HG02973 (cell line): ENCODE results near the gene FYB1.
"Not testable (repeated sequence)": the region's sequence is repeated elsewhere in the genome, so short reads cannot be mapped to it uniquely, and the experiment has no call there.

ENCODE experiments used
- ATAC-seq: cut with Tn5 transposase; IDR thresholded peaks from one replicate; pipeline ENCODE4 v1.9.1; 2021; ENCODE audit warnings: moderate library complexity; ENCODE audit not compliant: unreplicated experiment

The FYB1 gene, protein sequence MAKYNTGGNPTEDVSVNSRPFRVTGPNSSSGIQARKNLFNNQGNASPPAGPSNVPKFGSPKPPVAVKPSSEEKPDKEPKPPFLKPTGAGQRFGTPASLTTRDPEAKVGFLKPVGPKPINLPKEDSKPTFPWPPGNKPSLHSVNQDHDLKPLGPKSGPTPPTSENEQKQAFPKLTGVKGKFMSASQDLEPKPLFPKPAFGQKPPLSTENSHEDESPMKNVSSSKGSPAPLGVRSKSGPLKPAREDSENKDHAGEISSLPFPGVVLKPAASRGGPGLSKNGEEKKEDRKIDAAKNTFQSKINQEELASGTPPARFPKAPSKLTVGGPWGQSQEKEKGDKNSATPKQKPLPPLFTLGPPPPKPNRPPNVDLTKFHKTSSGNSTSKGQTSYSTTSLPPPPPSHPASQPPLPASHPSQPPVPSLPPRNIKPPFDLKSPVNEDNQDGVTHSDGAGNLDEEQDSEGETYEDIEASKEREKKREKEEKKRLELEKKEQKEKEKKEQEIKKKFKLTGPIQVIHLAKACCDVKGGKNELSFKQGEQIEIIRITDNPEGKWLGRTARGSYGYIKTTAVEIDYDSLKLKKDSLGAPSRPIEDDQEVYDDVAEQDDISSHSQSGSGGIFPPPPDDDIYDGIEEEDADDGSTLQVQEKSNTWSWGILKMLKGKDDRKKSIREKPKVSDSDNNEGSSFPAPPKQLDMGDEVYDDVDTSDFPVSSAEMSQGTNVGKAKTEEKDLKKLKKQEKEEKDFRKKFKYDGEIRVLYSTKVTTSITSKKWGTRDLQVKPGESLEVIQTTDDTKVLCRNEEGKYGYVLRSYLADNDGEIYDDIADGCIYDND

DNA sequence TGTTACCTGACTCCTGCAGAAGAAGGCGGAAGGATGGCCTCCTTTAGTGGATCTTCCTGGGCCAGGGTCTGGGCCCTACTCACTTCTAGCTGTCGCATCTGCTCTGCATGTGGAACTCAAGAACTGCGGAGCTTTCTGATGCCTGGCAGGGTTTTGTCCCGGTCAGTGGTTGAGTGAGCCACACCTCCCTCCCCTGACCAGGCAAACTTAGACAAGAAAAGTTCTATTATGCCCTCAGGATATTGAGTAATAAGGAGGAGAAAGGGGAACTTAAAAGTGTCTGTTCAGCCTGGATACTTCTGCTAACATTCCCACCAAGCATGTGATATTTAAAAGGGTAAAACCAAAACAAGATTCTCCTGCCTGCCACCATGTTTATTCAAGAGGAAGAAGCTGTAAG lies at the start of gene FYB1:
Gene FYB1 (minus strand): TSS at position 127 of the 400 bp plus-strand sequence. CDS start 16,603 bp downstream, outside the sequence.
- no peak for ATAC-seq

- ATAC-seq = no peak
Measured at GRCh38 chr5:39267186-39267585, 47.8 kb upstream of the FYB1 start.

- ATAC-seq = no peak
Measured at GRCh38 chr5:39266442-39266841, 47.1 kb upstream of the FYB1 start.

GRCh38 chr5:39264528-39264927 lies 45.2 kb upstream of the FYB1 start:
- ATAC-seq = no peak

GRCh38 chr5:39262981-39263380 lies 43.6 kb upstream of the FYB1 start:
- ATAC-seq = no peak

- no peak for ATAC-seq
Measured at GRCh38 chr5:39260095-39260494, 40.7 kb upstream of the FYB1 start.

GRCh38 chr5:39257554-39257953 lies 38.2 kb upstream of the FYB1 start:
- no peak for ATAC-seq

GRCh38 chr5:39256477-39257235 lies 37.3 kb upstream of the FYB1 start:
- ATAC-seq = no peak

- ATAC-seq = no peak
Measured at GRCh38 chr5:39255406-39255805, 36.0 kb upstream of the FYB1 start.

DNA sequence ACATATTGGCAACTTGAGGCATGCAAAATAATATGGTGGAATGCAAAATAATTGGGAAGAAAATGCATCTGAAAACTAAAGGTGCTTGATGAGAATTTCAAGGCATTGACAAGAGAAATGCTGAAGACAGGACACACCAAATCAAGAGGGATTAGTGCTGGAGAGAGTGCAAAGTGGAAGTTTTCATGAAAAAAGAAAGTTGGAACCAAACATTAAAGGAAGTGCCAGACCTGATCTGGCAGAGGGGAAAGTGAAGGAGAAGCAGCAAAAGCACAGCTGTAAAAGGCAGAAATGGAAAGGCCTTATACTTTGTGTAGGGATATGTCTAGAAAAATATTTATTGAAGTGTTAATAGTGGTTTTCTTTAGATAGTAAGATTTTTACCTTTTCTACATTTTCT lies 35.3 kb upstream of the FYB1 start:
- no peak for ATAC-seq

GRCh38 chr5:39253196-39253595 lies 33.8 kb upstream of the FYB1 start:
- no peak for ATAC-seq

- ATAC-seq = no peak
Measured at GRCh38 chr5:39249564-39250274, 30.4 kb upstream of the FYB1 start.

GRCh38 chr5:39249069-39249468 lies 29.7 kb upstream of the FYB1 start:
- ATAC-seq = no peak

- ATAC-seq = no peak
Measured at GRCh38 chr5:39240750-39241149, 21.4 kb upstream of the FYB1 start.

GRCh38 chr5:39238366-39239105 lies 19.2 kb upstream of the FYB1 start:
- ATAC-seq = no peak

GRCh38 chr5:39236718-39237117 lies 17.4 kb upstream of the FYB1 start:
- ATAC-seq = no peak

DNA sequence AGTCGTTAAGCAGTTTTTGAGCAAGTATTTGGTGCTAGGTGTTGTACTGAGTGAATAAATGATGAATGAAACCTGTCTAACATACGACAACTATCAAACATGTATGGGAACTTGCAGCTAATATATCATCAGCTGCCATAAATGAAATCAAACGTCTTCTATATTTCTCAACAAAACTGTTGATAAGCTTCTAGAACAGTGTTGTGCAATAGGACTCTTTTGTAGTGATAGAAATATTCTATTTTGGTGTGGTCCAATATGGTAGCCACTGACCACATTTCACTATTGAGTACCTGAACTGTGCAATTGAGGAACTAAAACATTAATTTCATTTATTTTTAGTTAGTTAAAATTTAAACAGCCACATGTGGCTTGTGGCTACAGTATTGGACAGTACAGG lies 16.3 kb upstream of the FYB1 start:
- ATAC-seq = no peak

- not testable (repeated sequence) for ATAC-seq
Measured at GRCh38 chr5:39234494-39234893, 15.1 kb upstream of the FYB1 start.

DNA sequence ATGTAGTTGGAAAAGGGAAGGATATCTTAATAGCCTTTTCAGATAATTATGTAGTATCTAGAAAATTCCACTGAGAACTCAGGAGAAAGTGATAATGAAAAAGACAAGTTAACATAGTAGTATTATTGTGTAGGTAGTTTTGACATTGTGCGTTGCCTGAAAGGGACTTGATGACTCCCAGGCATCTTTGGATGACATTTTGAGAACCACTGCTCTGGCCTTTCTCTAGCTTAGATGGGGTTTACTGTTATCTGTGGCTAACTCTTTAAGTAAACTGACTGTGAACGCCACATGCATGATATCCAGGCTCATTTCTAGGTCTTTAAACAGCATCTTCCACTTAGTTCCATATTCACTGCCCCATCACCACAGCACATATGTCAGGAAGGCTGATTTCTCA lies 14.4 kb upstream of the FYB1 start:
- no peak for ATAC-seq
